Stimulated activated CD4-positive, alpha-beta T cell treated with anti-CD3 and anti-CD28 coated beads, Interleukin-1b, Interleukin-23, amount 100 ng/mL, for 48 hours (primary cell): ENCODE results near the gene MGAT4C.
"Not testable (repeated sequence)": the region's sequence is repeated elsewhere in the genome, so short reads cannot be mapped to it uniquely, and the experiment has no call there.

Experiments used
- DNase-seq: peaks from one replicate; pipeline ENCODE4 v3.0.0-alpha.2; 2020

MGAT4C gene

DNA sequence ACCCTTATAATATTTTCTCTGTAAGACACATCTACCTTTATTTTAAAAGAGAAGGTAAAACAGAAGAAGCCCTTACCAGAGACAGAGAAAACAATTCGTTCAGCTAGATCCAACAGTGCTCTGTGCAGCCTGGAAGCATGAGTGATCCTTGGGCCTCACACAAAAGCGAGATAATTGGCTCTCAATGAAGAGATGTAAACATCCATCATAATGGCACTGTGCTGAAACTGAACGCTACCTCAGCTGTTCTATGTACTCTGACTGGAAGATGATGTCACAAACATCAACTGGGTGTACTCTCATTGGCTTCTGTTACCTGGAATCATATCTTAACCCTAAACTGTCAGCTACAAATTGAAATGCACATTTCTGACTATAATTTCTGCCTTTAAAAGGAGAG is at the start of gene MGAT4C:
TSS of gene MGAT4C (minus strand) at position 229 of the 400 bp plus-strand sequence.
- DNase-seq: no peak

DNA sequence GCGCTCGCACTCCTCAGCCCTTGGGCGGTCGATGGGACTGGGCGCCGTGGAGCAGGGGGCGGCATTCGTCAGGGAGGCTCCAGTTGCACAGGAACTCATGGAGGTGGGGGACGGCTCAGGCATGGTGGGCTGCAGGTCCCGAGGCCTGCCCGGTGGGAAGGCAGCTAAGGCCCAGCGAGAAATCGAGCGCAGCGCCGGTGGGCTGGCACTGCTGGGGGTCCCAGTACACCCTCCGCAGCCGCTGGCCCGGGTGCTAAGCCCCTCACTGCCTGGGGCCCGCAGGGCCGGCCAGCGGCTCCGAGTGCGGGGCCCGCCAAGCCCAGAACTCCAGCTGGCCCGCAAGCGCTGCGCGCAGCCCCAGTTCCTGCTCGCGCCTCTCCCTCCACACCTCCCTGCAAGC is 40.2 kb upstream of the MGAT4C start:
- DNase-seq: not testable (repeated sequence)

DNA sequence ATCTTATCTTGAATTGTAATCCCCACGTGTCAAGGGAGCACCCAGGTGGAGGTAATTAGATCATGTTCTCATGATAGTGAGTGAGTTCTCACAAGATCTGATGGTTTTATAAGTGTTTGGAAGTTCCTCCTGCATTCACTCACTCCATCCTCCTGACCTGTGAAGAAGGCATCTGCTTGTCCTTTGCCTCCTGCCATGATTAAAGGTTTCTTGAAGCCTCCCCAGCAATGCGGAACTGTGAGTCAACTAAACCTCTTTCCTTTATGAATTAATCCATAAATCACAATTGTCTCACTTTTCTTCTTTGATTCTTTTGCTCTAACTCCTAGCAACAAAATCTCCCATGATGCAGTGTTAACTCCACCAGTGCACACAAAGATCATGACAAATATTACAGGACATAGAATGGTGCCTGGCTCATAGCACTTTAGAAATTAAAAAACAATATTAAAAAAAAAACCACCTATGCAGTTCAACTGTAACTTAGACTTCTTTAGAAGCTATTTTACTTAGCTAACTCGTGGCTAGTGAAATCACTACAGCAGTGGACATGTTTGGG is 37.6 kb upstream of the MGAT4C start:
- no peak for DNase-seq

DNA sequence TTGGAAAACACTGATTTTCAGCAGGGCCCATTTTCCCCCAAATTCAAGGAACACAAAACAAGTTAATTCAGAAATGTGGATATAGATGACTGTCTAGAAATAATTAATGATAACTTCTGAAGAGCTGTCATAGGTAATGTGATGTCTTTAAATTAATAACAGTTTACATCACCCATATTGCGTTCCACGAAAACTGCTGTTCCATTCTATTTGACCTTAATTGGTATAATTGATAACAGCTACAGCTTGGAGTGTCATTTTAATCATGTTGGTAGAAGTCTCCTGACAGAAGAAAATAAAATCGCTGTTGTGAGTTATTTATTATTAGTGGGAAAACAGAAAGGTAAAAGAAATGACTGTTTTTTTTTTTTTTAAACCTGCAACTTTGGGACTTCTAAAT is 36.3 kb upstream of the MGAT4C start:
- no peak for DNase-seq

GRCh38 chr12:86290615-86291014 is 34.4 kb upstream of the MGAT4C start:
- DNase-seq: no peak

DNA sequence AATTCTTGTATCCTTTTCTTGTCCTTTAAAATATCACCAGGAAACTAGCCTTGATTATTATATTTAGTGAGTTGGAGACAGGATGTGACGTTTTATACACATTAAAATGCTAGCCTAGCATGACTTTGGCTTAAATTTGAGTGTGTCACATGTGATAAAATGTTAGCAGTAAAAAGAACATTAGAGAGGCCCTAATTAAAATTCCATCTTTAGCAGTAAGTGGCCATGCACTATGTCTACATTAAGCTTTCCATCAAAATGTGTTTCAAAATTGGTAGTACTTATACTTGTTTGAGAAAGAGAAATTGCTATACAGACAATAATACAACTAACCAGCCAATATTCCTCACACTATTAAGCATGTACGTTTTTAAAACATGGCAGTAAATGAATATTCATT is 29.9 kb upstream of the MGAT4C start:
- no peak for DNase-seq

DNA sequence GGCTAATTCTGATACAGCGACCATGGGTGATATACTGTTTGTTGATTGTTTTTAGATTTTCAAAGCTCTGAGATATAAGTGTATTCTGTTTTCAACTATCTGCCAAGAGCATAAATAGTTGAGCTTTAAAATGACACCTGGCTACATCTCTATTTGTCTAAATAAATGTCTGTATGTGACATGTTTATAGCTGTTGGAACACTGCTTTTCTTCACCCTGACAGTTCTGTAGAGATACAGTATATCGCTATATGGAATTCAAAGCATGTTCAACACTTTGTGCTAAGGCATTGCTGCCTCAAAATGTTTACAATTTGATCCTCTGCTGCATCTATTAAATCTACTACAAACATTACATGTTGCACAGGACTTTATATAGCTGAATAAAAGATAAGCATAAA is 27.4 kb upstream of the MGAT4C start:
- no peak for DNase-seq

GRCh38 chr12:86275356-86275755 is 19.2 kb upstream of the MGAT4C start:
- DNase-seq: no peak

DNA sequence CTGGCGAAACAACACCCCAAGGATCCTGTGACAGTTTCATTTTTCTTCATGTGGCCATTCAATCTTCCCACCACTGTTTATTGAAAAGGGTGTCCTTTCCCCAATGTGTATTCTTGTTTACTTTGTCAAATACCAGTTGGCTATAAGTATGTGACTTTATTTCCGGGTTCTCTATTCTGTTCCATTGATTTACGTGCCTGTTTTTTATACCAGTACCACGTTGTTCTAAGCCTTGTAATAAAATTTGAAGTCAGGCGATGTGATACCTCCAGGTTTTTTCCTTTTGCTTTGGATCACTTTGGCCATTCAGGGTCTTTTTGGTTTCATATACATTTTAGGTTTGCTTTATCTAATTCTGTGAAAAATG is 9.1 kb upstream of the MGAT4C start:
- no peak for DNase-seq

DNA sequence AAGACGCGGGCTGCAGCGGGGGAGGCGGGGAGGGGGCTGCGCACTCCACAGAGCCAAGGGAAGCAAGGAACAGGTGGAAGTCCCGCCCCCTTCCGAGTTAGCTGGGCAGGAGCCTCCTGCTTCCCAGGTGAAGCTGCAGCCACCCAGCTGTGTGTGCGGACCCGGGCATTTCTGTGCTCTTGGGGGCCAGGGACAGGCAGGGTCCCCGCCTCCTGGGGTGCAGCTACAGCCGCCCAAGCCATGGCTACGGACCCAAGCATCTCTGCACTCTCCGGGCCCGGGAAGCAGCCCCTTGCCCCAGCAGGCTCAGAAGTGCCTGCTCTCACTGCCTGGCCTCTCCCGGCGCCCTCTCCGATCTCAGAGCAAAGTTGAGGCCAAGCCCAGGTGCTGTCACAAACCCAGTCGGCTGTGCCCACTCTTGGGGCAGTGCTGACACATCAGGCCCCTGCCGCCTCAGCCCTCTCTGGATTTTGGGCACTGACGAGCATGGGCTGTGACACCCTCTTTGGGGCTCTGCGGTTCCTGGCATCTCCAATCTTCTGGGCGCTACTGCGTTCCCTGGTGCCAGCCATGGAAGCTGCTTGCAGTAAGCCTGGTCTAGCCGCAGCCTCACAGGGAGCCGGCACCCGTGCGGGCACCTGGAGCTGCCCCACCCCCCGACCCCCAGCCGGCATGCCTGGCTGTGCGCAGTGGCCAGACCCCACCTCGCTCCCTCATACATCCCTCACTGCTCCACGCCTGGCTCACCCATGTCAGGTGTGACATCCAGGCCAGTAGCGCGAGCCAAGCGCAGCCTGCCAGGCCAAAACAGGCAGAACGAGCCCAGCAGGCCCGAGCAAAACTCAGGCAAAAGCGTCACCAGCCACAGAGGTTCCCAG is 8.5 kb upstream of the MGAT4C start:
- no peak for DNase-seq

GRCh38 chr12:86261578-86261977 is 5.4 kb upstream of the MGAT4C start:
- no peak for DNase-seq

DNA sequence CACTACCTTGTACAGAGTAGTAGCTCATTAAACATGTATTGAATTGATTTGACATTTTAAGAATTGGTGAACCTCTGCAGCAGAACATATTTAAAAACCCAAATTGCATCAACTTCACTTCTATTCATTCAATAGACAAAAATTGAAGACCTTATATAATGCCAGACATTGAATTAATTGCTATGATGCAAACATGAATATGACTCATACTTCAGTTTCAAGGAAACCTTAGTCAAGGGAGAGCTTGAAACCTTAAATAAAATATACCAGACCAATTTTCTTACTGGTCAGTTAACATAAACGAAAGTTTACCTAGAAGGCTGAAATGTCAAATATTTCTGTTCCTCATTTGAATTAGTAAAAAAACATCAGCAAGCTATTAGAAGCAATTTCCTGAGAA is 5.0 kb upstream of the MGAT4C start:
- DNase-seq: no peak

GRCh38 chr12:86260183-86260582 is 4.0 kb upstream of the MGAT4C start:
- DNase-seq: no peak

GRCh38 chr12:86257134-86257533 is 943 bp upstream of the MGAT4C start:
- DNase-seq: no peak

DNA sequence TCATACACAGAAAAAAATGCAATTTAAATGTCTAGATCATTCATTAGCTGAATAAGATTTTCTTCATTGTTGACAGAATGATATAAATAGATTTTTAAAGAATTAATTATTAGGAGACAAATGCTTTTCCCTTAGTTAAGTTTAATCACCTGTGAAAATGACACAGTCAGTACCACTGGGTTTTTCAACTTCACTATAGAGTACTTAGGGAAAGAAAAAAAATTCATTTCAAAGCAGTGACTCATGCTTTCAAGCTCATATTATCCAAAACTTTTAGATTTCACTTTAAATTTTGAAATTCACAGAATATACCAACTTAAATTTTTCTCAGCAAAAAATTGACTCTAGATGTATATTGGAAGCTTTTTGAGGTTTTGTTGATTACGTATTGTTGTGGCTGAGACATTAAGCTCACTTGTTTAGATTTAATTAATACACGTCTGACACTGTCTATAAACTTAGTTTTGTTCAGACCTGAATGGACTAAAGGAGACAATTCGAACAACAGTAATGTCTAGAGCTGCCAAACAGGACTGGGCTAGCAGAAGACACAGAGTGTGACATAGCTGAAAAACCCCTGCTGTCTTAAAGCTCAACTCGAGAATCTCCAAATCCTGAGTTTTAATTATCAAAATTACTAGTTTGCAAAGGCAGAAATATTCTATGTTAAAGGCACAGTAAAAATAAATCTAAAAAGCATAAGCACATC is 1.6 kb downstream of the MGAT4C start:
- DNase-seq: no peak

- DNase-seq: no peak
Observed at GRCh38 chr12:86249851-86250250, 6.3 kb downstream of the MGAT4C start.

DNA sequence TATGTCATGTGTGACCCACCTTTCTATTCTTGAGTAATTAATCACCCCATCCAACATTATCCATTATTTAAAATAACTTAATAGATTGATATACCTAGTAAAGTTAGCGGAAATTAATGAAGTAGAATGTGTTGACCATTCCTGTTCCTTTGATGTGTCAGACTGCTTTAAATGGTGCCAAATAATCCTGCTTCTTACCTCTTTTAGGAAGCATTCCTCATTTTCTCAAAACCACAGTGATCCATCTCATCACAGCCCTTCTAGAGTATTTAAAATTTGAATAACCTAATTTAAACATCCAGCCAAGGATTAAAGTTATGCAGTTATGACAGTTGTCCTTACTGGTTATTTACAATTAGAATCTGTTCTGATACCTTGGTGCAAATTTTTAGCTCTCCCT is 6.9 kb downstream of the MGAT4C start:
- DNase-seq: no peak

- no peak for DNase-seq
Observed at GRCh38 chr12:86247871-86248270, 8.3 kb downstream of the MGAT4C start.

- DNase-seq: no peak
Observed at GRCh38 chr12:86241600-86241999, 14.6 kb downstream of the MGAT4C start.

- DNase-seq: no peak
Observed at GRCh38 chr12:86234316-86234855, 21.8 kb downstream of the MGAT4C start.

GRCh38 chr12:86233126-86233525 is 23.1 kb downstream of the MGAT4C start:
- no peak for DNase-seq

DNA sequence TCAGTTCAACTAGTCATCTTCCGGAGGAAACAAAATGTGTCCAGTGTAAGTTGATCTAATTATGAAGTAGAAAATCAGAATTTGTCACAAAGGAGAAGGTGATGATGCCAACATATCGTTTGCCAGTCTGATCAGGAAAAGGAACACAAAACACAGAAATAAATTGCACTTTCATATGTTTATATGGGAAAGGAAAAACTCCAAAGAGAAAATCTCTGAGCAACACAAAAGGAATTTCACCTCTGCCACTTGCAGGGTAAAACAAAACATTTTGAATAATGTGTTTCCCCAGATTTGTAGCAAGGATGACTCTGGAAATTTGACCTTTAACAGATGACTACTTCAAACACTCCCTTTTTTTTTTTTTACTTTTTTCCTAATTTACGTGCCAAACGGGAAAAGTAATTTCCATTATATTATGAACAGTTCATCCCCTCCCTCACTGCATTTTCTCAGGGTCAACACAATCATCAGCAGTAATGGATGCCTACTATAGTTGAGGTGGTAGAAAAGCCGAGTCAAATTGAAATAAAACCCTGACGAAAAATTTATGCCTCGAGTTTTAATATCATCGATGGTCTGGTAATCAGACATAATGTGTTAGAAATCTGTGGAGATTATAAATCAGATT is 25.6 kb downstream of the MGAT4C start:
- DNase-seq: no peak

GRCh38 chr12:86229772-86230171 is 26.4 kb downstream of the MGAT4C start:
- no peak for DNase-seq
